Right atrium auricular region (tissue), 2 donors: ENCODE results near the gene NOTCH3. TPM values are rescaled to one million over a fixed set of nuclear protein-coding genes. Genes with fewer than 3 reads are reported as not detected.
A peak's percentile ranks its signal among the peaks of the same experiment; 100 is the strongest.

Experiments
- DNase-seq: peaks from one replicate; pipeline ENCODE4 v3.0.0-alpha.2; 2019; ENCODE audit warnings: low spot score
- H3K27ac ChIP-seq, 2 donors: fragments of 200-600 bp; sonication (generic); 1 replicate in 1 of 2; 2 replicates in 1 of 2; pipeline ENCODE4 v1.5.1; 2016 to 2019
- H3K27me3 ChIP-seq, 2 donors: fragments of 200-600 bp; sonication (generic); one replicate each; pipeline versions ENCODE4 v1.5.1 to v1.6.0; 2017 to 2019
- H3K36me3 ChIP-seq: fragments of 200-600 bp; sonication (generic); one replicate; pipeline ENCODE4 v1.5.1; 2016
- H3K4me1 ChIP-seq, 2 donors: fragments of 200-600 bp; sonication (generic); one replicate each; pipeline versions ENCODE4 v1.5.1 to v1.6.0; 2017 to 2019
- H3K4me3 ChIP-seq, 2 donors: fragments of 200-600 bp; sonication (generic); 1 replicate in 1 of 2; 2 replicates in 1 of 2; pipeline ENCODE4 v1.5.1; 2017 to 2019; ENCODE audit warnings: mild to moderate bottlenecking in 1 of 2, moderate library complexity in 1 of 2
- H3K9me3 ChIP-seq, 2 donors: fragments of 200-600 bp; sonication (generic); one replicate each; pipeline ENCODE4 v1.5.1; 2019
- total RNA-seq, 2 donors: library from RNA; depleted of rRNA; stranded (reverse); fragments of >200 nt; gene quantifications; one replicate each; pipeline ENCODE4 v1.1.0, GENCODE V29; 2016
- TF ChIP-seq, protein P1 (sequence below), 2 donors: fragments of 200-600 bp; sonication (generic); IDR thresholded peaks; one replicate each; pipeline ENCODE4 v1.5.1; 2019; ENCODE audit warnings: antibody characterized with exemption in 2 of 2

The NOTCH3 gene
- total RNA-seq, 2 donors from 2014 or later, result 16.8 to 34.2 TPM

DNA sequence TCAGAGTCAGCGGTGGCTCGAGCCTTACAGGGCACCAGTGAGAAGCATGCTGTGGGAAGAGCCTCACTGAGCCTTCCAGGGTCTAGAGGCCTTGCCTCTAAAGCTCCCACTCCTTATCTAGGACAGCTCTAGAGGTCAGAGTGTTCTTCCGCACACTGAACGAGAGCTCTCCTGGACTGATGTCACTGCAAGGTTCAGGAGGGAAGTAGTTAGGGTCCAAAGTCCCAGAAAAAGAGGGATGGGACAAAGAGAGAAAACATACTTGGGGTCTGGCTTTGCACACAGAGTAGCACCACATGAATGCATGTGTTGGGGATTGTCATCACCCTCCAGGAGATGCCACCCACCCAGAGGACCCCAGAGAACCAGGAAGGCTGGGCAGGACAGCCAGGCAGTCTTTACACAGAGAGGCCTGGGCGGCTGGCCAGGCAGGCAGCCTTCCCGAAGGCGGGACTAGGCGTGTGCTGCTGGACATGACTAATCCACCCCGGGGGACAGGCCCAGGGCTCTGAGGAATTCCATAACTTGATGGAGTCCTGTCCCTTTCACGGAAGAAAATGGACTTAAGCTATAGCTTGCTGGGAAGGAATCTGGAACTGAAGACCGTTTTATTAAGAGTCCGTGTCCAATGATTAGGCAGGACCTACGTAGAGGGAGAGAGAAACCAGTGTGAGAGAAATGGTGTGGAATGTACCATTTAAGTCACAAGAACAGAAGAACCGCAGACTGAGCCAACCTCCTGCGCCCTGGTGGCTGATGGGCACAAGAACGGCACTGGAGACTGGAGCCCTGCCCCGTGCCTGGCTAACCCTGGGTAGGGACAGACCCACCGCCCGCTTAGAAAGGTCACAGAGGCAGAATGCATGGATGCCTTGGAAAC lies 48.1 kb upstream of the NOTCH3 start:
- no peak overlapping the region for H3K4me3 ChIP-seq
- peaks cover 4 to 91% of the 10 kb centered on the region in 2 donors for H3K4me1 ChIP-seq
- TF ChIP-seq, protein P1, sequence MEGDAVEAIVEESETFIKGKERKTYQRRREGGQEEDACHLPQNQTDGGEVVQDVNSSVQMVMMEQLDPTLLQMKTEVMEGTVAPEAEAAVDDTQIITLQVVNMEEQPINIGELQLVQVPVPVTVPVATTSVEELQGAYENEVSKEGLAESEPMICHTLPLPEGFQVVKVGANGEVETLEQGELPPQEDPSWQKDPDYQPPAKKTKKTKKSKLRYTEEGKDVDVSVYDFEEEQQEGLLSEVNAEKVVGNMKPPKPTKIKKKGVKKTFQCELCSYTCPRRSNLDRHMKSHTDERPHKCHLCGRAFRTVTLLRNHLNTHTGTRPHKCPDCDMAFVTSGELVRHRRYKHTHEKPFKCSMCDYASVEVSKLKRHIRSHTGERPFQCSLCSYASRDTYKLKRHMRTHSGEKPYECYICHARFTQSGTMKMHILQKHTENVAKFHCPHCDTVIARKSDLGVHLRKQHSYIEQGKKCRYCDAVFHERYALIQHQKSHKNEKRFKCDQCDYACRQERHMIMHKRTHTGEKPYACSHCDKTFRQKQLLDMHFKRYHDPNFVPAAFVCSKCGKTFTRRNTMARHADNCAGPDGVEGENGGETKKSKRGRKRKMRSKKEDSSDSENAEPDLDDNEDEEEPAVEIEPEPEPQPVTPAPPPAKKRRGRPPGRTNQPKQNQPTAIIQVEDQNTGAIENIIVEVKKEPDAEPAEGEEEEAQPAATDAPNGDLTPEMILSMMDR (IDR thresholded peaks at IDR 0.05), result no peak

DNA sequence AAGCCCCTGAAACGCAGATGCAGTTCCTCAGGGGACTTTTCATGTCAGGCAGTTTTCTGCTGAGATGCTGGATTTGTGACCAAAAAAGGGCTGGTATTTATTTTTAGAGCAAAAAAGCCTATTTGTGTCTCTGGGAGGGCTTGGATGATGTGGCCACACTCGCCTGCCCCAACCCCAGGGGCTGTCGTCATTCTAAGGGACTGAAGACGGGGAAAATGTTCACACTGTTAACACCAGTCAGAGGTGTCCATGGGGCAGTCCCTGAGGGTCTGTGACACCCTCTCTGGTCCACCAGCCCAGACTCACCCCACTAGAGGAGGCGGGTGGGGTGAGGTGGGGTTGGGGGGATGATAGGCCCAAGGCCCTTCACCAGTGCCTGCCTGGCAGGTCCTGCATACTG lies 47.3 kb upstream of the NOTCH3 start:
- Histone ChIP-seq H3K4me3 (no peak overlapping the region), H3K4me1 (peaks cover 3 to 84% of the 10 kb centered on the region in 2 donors), H3K27ac (peak overlapping the region; percentile 85 to 87), H3K9me3 (no peaks in the 10 kb centered on the region), H3K27me3 (no peaks in the 10 kb centered on the region), H3K36me3 (peaks cover 49% of the 10 kb centered on the region)
- TF ChIP-seq, protein P1 (IDR thresholded peaks at IDR 0.05), result no peak
- no peak for DNase-seq

More for the DNA sequence above, 48.1 kb upstream of the NOTCH3 start:
- peaks cover 49% of the 10 kb centered on the region for H3K36me3 ChIP-seq
- H3K9me3 ChIP-seq, result no peaks in the 10 kb centered on the region
- peak; percentile 88 for DNase-seq
- H3K27ac ChIP-seq, result peak overlapping the region; percentile 85 to 87
- H3K27me3 ChIP-seq, result no peaks in the 10 kb centered on the region

DNA sequence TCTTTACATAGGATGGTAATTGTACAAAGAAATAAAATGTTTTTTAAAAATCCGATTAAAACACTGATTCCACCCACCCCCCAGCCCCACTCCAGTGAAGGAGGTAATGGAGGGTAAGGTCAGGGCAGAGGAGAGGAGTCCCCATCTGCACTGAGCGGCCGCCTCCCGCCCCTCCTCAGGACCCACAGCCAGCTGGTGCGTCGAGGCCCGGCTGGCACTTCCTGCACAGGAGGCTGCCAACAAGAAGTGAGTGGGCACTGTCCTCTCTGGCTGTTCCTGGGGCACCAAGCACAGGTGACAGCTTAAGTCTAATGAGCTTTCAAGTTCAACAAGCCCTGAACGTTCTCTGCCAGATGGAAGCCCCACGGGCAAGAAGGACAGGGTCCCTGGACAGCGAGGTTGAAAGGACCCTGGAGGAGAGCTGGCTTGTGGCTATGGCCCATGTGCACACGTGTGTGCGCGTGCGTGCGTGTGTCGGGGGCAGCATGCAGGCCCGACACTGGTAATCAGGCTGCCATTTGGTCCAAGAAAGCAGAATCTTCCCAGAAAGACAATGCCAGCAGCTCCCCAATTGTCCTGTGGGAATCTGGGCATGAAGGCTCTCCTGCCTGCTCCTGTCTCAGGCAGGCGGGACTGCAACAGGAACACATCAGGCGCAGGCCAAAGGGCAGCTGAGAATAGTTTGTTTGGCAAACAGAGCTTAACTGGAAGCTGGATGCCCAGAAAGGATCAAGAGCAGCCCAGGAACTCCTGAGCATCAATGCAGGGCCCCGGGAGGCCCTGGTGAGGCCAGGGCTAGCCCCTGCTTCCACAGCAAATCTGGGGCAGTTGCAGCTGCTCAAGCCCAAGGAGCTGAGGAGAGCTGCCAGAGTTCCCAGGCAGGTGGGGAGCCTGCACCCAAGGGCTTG lies 46.6 kb upstream of the NOTCH3 start:
- no peak for DNase-seq
- H3K27ac ChIP-seq, result peak overlapping the region; percentile 85 to 87
- no peaks in the 10 kb centered on the region for H3K27me3 ChIP-seq
- TF ChIP-seq, protein P1 (IDR thresholded peaks at IDR 0.05), result no peak
- H3K9me3 ChIP-seq, result no peaks in the 10 kb centered on the region
- peaks cover 0 to 77% of the 10 kb centered on the region in 2 donors for H3K4me1 ChIP-seq
- H3K36me3 ChIP-seq, result peaks cover 46% of the 10 kb centered on the region
- no peak overlapping the region for H3K4me3 ChIP-seq

DNA sequence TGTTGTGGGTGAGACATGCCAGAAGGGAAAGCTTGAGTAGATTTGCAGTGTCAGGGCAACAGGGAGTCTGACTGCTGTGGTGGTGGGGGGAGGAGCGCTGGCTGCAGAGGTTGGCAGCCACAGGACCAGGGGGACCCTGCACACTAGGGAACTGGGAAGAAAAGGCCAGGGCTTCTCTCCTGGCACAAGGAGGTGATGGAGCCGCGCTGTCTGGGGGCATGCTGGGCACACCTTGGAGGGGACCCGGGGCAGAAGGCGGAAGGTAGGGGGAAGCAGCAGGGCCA lies 45.3 kb upstream of the NOTCH3 start:
- Histone ChIP-seq H3K27me3 (no peaks in the 10 kb centered on the region), H3K9me3 (no peaks in the 10 kb centered on the region), H3K4me3 (no peak overlapping the region), H3K4me1 (peaks cover 0 to 65% of the 10 kb centered on the region in 2 donors), H3K27ac (peak overlapping the region; percentile 85 to 87), H3K36me3 (peaks cover 49% of the 10 kb centered on the region)
- no peak for DNase-seq
- TF ChIP-seq, protein P1 (IDR thresholded peaks at IDR 0.05), result no peak

DNA sequence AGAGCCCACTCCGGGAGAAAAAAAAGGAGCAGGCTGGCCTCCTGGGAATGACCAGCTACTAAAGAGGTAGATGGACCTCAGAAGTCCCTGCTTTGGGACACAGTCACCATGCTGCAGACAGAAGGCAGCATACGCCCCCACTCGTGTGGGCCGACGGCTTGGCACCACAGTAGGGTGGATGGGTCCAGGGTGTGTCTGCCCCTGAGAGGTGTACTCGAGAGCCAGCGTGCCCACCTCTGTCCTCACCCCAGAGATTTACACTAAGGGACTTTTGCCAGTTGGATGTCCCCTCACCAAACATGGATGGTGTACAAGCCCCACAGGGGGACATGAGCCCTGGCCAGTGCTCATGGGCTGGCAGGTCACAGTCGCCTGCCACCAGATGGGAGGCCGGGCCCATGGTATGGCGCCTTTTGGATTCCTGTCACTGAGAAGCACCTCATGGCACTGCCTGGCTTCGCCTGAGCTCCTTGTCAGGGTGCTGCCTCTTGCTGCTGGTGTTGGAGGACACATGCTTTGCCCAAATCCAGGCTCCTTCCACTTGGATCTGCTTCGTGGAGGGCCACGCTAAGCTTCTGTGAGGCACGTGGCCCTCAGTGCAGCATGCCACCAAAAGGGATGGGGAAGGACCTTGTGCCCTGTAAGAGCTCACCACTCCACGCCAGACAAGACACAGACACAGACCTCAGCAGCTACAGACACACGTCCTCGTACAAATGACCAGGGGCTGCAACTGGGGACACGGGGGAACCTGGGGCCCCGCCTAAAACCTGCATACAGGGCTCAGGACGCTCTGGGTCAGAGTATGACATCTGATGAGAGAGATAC lies 44.8 kb upstream of the NOTCH3 start:
- TF ChIP-seq, protein P1 (IDR thresholded peaks at IDR 0.05), result no peak
- H3K4me1 ChIP-seq, result peaks cover 0 to 59% of the 10 kb centered on the region in 2 donors

More for the DNA sequence above, 44.8 kb upstream of the NOTCH3 start:
- H3K27ac ChIP-seq, result peak overlapping the region; percentile 85 to 87
- no peak overlapping the region for H3K4me3 ChIP-seq
- H3K36me3 ChIP-seq, result peaks cover 49% of the 10 kb centered on the region
- H3K27me3 ChIP-seq, result no peaks in the 10 kb centered on the region
- no peak for DNase-seq
- H3K9me3 ChIP-seq, result no peaks in the 10 kb centered on the region
